SKM-1 (cell line): Measurements from ENCODE around the gene ASB7.

Experiments
- DNase-seq: peaks from one replicate; lab custom pipeline; 2025; ENCODE audit not compliant: unreplicated experiment; lab: John Stamatoyannopoulos, UW

ASB7 gene

DNA sequence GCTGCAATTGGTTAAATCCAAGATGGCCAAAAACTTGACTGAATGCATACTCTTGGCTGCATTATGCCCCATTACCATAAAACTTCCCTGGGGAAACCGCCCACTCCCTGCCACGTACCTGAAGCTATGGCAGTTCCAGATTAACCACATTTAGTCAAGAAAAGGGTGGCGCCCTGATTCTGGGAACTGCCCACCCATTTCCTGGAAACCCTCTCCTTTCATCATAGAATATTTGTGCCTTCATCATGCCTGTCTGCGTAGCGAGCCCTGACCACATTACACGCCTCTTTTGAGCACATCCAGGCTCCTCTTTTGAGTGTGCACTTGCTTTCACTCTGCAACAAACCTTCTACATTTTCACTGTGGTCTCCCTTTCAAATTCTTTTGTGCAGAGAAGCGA is 5.6 kb upstream of the ASB7 start:
- DNase-seq = no peak

DNA sequence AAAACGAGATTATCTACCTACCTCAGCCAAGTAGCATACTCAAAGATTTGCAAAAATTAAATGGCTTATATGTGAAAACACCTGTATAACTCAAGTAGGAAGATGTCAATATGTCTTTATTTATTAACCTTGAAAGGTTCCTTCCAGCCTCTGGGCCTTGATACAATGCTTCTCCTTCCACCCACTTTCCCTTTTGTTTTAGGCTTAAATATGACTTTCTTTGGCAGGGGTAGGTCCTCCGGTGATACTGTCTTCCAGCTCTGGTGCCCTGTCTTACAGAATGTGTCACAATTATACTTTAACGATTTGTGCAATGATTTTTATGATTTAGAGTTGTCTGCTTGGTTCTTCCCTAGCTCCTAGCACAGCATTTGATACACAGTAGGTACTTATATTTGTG is 4.5 kb upstream of the ASB7 start:
- DNase-seq = no peak

GRCh38 chr15:100598655-100599054 is 3.7 kb upstream of the ASB7 start:
- no peak for DNase-seq

DNA sequence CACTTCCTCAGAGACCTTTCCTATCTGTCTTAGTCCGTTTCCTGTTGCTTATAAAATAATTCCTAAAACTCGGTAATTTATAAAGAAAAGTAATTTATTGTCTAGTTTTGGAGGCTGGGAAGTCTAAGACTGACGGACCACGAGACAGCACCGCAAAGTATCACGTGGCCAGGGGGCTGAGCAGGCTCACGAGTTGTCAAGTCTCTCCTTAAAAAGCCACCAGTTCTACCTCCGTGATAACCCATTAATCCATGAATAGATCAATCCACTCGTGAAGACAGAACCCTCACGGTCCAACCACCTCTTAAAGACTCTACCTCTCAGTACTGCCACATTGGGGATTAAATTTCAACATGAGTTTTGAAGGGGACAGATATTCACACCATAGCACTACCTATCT is 1.2 kb upstream of the ASB7 start:
- DNase-seq = no peak

- DNase-seq = no peak
These were observed 749 bp upstream of the ASB7 start for GRCh38 chr15:100601617-100602063.

DNA sequence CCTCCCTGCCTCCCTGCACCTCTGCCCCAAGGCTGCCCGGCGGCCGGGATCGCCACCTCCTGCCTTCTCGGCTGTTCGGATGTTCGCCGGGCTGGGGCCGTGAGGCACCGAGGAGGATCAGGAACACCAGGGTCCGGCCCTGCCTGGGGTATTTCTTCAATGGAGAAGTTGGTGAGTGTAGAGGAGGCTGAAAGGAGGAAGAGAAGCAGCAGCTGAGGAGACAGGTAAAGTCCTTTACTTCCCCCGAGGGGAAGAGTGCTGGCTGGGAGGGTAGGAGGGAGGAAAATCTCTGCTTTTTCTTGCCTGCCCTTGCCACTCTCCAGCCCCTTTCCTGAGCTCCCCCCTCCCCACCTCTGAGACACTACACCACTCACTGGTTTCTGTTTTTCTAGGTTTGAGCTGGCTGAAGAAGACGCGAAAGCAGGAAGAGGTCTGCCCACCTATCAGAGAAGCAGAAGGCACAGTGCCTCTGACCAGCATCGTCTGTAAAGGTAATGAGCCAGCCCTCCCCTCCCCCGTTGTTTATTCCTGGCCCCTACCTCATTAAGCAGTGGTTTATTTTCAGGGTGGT is 519 bp downstream of the ASB7 start:
- peak; percentile 56 for DNase-seq

- peak; percentile 57 for DNase-seq
These were observed 10.2 kb downstream of the ASB7 start for GRCh38 chr15:100612539-100612938.

- DNase-seq = no peak
These were observed 10.8 kb downstream of the ASB7 start for GRCh38 chr15:100613208-100613607.

- DNase-seq = no peak
These were observed 11.9 kb downstream of the ASB7 start for GRCh38 chr15:100614336-100614735.

GRCh38 chr15:100614918-100615317 is 12.5 kb downstream of the ASB7 start:
- DNase-seq = no peak

- no peak for DNase-seq
These were observed 13.4 kb downstream of the ASB7 start for GRCh38 chr15:100615801-100616200.

DNA sequence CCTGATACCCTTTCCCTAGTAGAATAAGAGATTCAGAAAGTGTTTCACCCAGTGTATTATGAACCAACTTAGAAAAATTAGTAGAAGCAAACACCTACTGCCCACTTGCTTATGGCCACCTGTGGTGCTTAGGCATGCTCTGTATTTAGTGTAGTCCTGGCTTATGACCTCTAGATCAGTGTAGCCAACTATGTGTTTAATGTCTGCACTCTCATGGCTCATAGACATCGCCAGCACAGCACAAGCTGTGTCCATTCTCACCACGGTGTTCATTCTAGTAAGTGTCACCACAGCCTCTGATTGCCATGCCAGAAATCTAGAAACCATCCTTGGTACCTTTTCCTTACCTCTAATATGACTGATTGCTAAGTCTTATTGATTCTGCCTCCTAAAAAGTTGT is 14.3 kb downstream of the ASB7 start:
- no peak for DNase-seq

DNA sequence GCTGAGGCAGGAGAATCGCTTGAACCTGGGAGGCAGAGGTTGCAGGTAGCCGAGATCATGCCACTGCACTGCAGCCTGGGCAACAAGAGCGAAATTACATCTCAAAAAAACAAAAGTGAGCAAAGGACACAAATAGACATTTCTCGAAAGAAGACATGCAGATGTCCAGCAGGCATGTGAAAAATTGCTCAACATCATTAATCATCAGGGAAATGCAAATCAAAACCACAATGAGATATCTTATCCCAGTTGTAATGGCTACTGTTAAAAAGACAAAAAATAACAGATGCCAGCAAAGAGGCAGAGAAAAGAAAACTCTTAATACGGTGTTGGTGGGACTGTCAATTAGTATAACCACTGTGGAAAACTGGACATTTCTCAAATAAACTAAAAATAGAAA is 20.9 kb downstream of the ASB7 start:
- DNase-seq = no peak

DNA sequence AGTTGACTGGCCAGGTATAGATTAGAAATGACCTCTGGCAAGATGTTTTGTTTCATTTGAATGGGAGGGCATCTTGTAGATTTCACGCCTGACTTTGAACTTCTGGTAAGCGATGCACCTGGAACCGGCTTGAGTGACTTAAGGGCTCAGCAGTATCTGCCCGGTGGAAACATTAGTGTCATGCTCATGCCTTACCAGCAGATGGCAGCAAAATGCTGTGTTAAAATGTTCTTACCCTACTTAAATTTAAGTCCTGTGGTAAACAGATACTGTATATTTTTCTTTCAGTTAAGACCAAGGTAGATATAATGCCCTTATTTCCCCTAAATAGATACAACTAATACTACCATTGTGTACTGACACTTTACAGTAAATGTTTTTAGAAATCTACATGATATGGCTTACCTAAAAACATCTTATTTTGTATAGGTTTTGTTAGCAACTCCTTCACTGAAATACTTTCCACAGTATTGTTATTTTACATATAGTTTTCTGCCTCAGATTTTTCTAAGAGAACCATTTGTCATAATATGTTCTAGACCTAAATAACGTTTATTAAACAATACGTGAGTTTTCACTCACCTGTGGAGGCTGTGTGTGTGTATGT is 25.5 kb downstream of the ASB7 start:
- DNase-seq = peak; percentile 17

- DNase-seq = no peak
These were observed 26.4 kb downstream of the ASB7 start for GRCh38 chr15:100628746-100629145.

DNA sequence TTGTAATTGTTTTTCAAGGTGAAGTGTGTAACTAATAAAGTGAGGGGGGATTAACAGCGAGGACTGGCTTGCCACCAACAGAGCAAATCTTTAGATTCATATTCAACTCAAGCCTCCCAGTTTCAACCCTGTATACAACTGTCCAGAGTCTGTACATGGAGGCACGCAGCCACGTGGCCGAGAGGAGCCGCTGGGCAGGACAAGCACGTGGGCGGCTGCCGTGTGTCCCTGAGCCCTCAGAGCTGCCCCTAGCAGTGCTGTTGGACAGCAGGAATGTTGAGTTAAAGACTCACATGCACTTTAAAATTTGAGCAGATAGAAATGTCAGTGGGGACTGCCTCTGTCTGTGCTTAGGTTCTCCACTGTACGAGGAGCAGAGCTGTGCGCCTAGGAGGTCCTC is 29.4 kb downstream of the ASB7 start:
- no peak for DNase-seq

DNA sequence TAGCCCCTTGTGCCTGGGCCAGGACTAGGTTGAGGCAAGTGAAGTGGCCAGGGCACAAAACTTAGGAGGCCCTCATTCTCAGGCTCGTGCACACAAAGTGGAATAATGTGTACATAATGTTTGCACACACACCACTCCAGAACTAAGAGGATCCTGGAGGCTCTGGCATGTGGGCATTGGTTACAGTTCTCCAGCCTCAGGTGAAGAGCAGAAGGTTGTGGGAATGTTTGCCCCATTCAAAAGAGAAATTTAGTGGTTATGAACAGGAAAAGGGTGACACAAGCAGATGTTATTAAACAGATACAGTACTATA is 31.3 kb downstream of the ASB7 start:
- no peak for DNase-seq

GRCh38 chr15:100635406-100636071 is 33.1 kb downstream of the ASB7 start:
- no peak for DNase-seq

- DNase-seq = no peak
These were observed 35.9 kb downstream of the ASB7 start for GRCh38 chr15:100638177-100638730.

DNA sequence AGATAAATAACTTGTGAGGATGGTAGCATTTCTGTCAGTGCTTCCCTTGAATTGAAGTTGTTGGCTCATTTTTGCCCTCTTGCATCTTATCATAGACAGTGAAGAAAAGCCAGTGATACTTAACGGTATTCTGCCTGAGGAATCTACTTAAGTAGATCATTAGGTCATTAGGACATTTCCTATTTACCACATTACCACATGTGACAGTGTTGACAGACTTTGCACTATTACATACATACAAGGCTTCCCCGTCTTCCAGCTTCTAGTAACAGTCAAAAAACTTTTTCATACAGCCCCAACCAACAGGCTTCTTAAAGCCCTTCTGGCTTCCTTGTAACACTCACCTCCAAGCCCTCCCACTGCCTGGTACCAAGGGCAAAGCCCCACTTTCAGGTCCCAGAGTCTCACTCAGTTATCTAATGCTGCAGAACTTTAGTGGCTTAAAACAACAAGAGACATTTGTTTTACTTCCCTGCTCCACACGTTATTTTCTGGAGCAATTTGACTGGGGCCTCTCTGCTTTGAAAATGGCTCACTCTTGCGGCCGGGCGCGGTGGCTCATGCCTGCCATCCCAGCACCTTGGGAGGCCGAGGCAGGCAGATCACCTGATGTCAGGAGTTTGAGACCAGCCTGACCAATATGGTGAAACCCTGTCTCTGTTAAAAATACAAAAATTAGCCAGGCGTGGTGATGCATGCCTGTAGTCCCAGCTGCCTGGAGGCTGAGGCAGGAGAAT is 40.0 kb downstream of the ASB7 start:
- DNase-seq = no peak

DNA sequence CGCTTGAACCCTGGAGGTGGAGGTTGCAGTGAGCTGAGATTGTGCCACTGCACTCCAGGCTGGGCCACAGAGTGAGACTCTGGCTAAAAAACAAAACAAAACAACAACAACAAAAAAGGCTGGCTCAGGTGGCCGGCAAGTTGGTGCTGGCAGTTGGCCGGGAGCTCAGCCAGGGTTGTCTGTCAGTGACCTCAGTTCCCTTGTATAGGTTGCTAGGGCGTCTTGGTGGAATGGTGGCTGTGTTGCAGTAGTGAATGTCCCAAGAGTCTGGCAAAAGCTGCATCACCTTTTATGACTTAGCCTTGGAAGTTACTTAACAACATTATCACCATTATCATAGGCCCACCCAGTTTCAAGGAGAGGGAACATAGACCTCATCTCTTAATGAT is 40.6 kb downstream of the ASB7 start:
- no peak for DNase-seq

- DNase-seq = no peak
These were observed 43.3 kb downstream of the ASB7 start for GRCh38 chr15:100645671-100646070.
